ENCODE results near the gene CCNL1. TPM values are rescaled to one million over a fixed set of nuclear protein-coding genes. Genes with fewer than 3 reads are reported as not detected.
"Not testable (repeated sequence)": the region's sequence is repeated elsewhere in the genome, so short reads cannot be mapped to it uniquely, and the experiment has no call there.

CCNL1 gene
- total RNA-seq (1,080 TPM), polyA plus RNA-seq (10 to 100 TPM; 48.7 to 71.3 (median 57.9) TPM)

GRCh38 chr3:157159762-157160657, at the start of gene CCNL1:
CCNL1 (minus strand) TSS chr3:157160147; CDS start chr3:157160094, 53 bp downstream.
- peak; percentile 91 to 99 (median 97) for DNase-seq
- H3K4me3 Mint-ChIP-seq, result peak within 1 kb of the TSS; percentile 97 to 99 (median 98)
- peak; percentile 79 to 81 for ATAC-seq (ENCODE audit: low read depth in 2 of 2)
- peak within 1 kb of the TSS; percentile 99 to 100 (median 100) for H3K27ac Mint-ChIP-seq
- Histone ChIP-seq H3K4me3 (ENCODE audit: low read depth, low read length) (peak within 1 kb of the TSS; percentile 99), H3K9me3 (ENCODE audit: control insufficient read depth in 2 of 2, low read length in 2 of 2) (no peaks in the 10 kb centered on the region), H3K36me3 (ENCODE audit: control insufficient read depth, insufficient read depth, low read length) (peaks cover 38% of the 10 kb centered on the region), H3K27ac (ENCODE audit: insufficient read depth, low read length, poor library complexity, severe bottlenecking) (peak within 1 kb of the TSS; percentile 100), H3K27me3 (ENCODE audit: control insufficient read depth, insufficient read depth, low read length) (no peaks in the 10 kb centered on the region), H3K4me1 (ENCODE audit: control insufficient read depth, insufficient read depth, low read length, poor library complexity, severe bottlenecking) (peaks cover 54% of the 10 kb centered on the region)
- peaks cover 4% of the 10 kb centered on the region for H3K27me3 Mint-ChIP-seq
- H3K4me1 Mint-ChIP-seq, result peaks cover 23 to 59% (median 46%) of the 10 kb centered on the region in 4 donors
- peaks cover 43% of the 10 kb centered on the region for H3K36me3 Mint-ChIP-seq
- no peaks in the 10 kb centered on the region for H3K9me3 Mint-ChIP-seq

GRCh38 chr3:157204880-157205279, 44.9 kb upstream of the CCNL1 start:
- Histone ChIP-seq H3K36me3 (ENCODE audit: control insufficient read depth, insufficient read depth, low read length) (no peaks in the 10 kb centered on the region), H3K27me3 (ENCODE audit: control insufficient read depth, insufficient read depth, low read length) (no peaks in the 10 kb centered on the region), H3K9me3 (ENCODE audit: control insufficient read depth in 2 of 2, low read length in 2 of 2) (no peaks in the 10 kb centered on the region), H3K4me1 (ENCODE audit: control insufficient read depth, insufficient read depth, low read length, poor library complexity, severe bottlenecking) (no peaks in the 10 kb centered on the region), H3K4me3 (ENCODE audit: low read depth, low read length) (no peak overlapping the region), H3K27ac (ENCODE audit: insufficient read depth, low read length, poor library complexity, severe bottlenecking) (no peak overlapping the region)
- H3K4me3 Mint-ChIP-seq, result no peak overlapping the region
- H3K9me3 Mint-ChIP-seq, result peaks cover 0 to 2% (median 0%) of the 10 kb centered on the region in 7 donors
- H3K36me3 Mint-ChIP-seq, result no peaks in the 10 kb centered on the region
- DNase-seq (no peak), ATAC-seq (ENCODE audit: low read depth in 2 of 2) (no peak)
- H3K27me3 Mint-ChIP-seq, result no peaks in the 10 kb centered on the region
- no peak overlapping the region for H3K27ac Mint-ChIP-seq
- peaks cover 0 to 3% (median 0%) of the 10 kb centered on the region in 4 donors for H3K4me1 Mint-ChIP-seq

GRCh38 chr3:157204431-157204830, 44.5 kb upstream of the CCNL1 start:
- Histone ChIP-seq H3K36me3 (ENCODE audit: control insufficient read depth, insufficient read depth, low read length) (no peaks in the 10 kb centered on the region), H3K4me1 (ENCODE audit: control insufficient read depth, insufficient read depth, low read length, poor library complexity, severe bottlenecking) (no peaks in the 10 kb centered on the region), H3K27ac (ENCODE audit: insufficient read depth, low read length, poor library complexity, severe bottlenecking) (no peak overlapping the region), H3K27me3 (ENCODE audit: control insufficient read depth, insufficient read depth, low read length) (no peaks in the 10 kb centered on the region), H3K4me3 (ENCODE audit: low read depth, low read length) (no peak overlapping the region), H3K9me3 (ENCODE audit: control insufficient read depth in 2 of 2, low read length in 2 of 2) (no peaks in the 10 kb centered on the region)
- Mint-ChIP-seq H3K9me3 (peaks cover 0 to 4% (median 0%) of the 10 kb centered on the region in 7 donors), H3K27ac (no peak overlapping the region), H3K36me3 (no peaks in the 10 kb centered on the region), H3K4me3 (no peak overlapping the region), H3K4me1 (peaks cover 0 to 3% (median 0%) of the 10 kb centered on the region in 4 donors), H3K27me3 (peaks cover 4% of the 10 kb centered on the region)
- DNase-seq, result peak in 1 of 3 donors; percentile 20
- ATAC-seq (ENCODE audit: low read depth in 2 of 2), result no peak

GRCh38 chr3:157201648-157202278, 41.8 kb upstream of the CCNL1 start:
- Mint-ChIP-seq H3K36me3 (peaks cover 3% of the 10 kb centered on the region), H3K9me3 (peaks cover 0 to 12% (median 5%) of the 10 kb centered on the region in 7 donors), H3K4me1 (peaks cover 0 to 3% (median 0%) of the 10 kb centered on the region in 4 donors), H3K27me3 (peaks cover 6% of the 10 kb centered on the region), H3K27ac (no peak overlapping the region), H3K4me3 (no peak overlapping the region)
- peaks cover 5 to 9% of the 10 kb centered on the region in 2 experiments for H3K9me3 ChIP-seq (ENCODE audit: control insufficient read depth in 2 of 2, low read length in 2 of 2)
- H3K4me3 ChIP-seq (ENCODE audit: low read depth, low read length), result no peak overlapping the region
- H3K27me3 ChIP-seq (ENCODE audit: control insufficient read depth, insufficient read depth, low read length), result no peaks in the 10 kb centered on the region
- H3K4me1 ChIP-seq (ENCODE audit: control insufficient read depth, insufficient read depth, low read length, poor library complexity, severe bottlenecking), result no peaks in the 10 kb centered on the region
- no peak for ATAC-seq (ENCODE audit: low read depth in 2 of 2)
- no peak overlapping the region for H3K27ac ChIP-seq (ENCODE audit: insufficient read depth, low read length, poor library complexity, severe bottlenecking)
- DNase-seq, result peak in 2 of 3 donors; percentile 23 to 54
- H3K36me3 ChIP-seq (ENCODE audit: control insufficient read depth, insufficient read depth, low read length), result no peaks in the 10 kb centered on the region

GRCh38 chr3:157199841-157200240, 39.9 kb upstream of the CCNL1 start:
- Histone ChIP-seq H3K4me3 (ENCODE audit: low read depth, low read length) (no peak overlapping the region), H3K9me3 (ENCODE audit: control insufficient read depth in 2 of 2, low read length in 2 of 2) (peaks cover 20% of the 10 kb centered on the region in 2 experiments), H3K36me3 (ENCODE audit: control insufficient read depth, insufficient read depth, low read length) (no peaks in the 10 kb centered on the region), H3K27me3 (ENCODE audit: control insufficient read depth, insufficient read depth, low read length) (no peaks in the 10 kb centered on the region), H3K4me1 (ENCODE audit: control insufficient read depth, insufficient read depth, low read length, poor library complexity, severe bottlenecking) (no peaks in the 10 kb centered on the region), H3K27ac (ENCODE audit: insufficient read depth, low read length, poor library complexity, severe bottlenecking) (no peak overlapping the region)
- H3K4me3 Mint-ChIP-seq, result no peak overlapping the region
- H3K36me3 Mint-ChIP-seq, result peaks cover 4% of the 10 kb centered on the region
- ATAC-seq (ENCODE audit: low read depth in 2 of 2), result no peak
- H3K9me3 Mint-ChIP-seq, result peaks cover 0 to 24% (median 14%) of the 10 kb centered on the region in 7 donors
- peaks cover 9% of the 10 kb centered on the region for H3K27me3 Mint-ChIP-seq
- H3K27ac Mint-ChIP-seq, result no peak overlapping the region
- peaks cover 0 to 3% (median 0%) of the 10 kb centered on the region in 4 donors for H3K4me1 Mint-ChIP-seq
- no peak for DNase-seq

GRCh38 chr3:157195965-157196364, 36.0 kb upstream of the CCNL1 start:
- Mint-ChIP-seq H3K9me3 (peaks cover 0 to 59% (median 22%) of the 10 kb centered on the region in 7 donors), H3K36me3 (peaks cover 7% of the 10 kb centered on the region), H3K27me3 (peaks cover 9% of the 10 kb centered on the region), H3K27ac (no peak overlapping the region), H3K4me1 (no peaks in the 10 kb centered on the region), H3K4me3 (peak overlapping the region in 1 of 4 donors; percentile 35)
- DNase-seq (no peak), ATAC-seq (ENCODE audit: low read depth in 2 of 2) (no peak)
- no peaks in the 10 kb centered on the region for H3K4me1 ChIP-seq (ENCODE audit: control insufficient read depth, insufficient read depth, low read length, poor library complexity, severe bottlenecking)
- no peak overlapping the region for H3K4me3 ChIP-seq (ENCODE audit: low read depth, low read length)
- no peaks in the 10 kb centered on the region for H3K27me3 ChIP-seq (ENCODE audit: control insufficient read depth, insufficient read depth, low read length)
- H3K27ac ChIP-seq (ENCODE audit: insufficient read depth, low read length, poor library complexity, severe bottlenecking), result no peak overlapping the region
- no peaks in the 10 kb centered on the region for H3K36me3 ChIP-seq (ENCODE audit: control insufficient read depth, insufficient read depth, low read length)
- peaks cover 29 to 36% of the 10 kb centered on the region in 2 experiments for H3K9me3 ChIP-seq (ENCODE audit: control insufficient read depth in 2 of 2, low read length in 2 of 2)

- H3K4me3 Mint-ChIP-seq; H3K36me3 ChIP-seq (ENCODE audit: control insufficient read depth, insufficient read depth, low read length); H3K27me3 ChIP-seq (ENCODE audit: control insufficient read depth, insufficient read depth, low read length); DNase-seq; H3K27ac ChIP-seq (ENCODE audit: insufficient read depth, low read length, poor library complexity, severe bottlenecking); H3K27me3 Mint-ChIP-seq; H3K4me1 Mint-ChIP-seq; ATAC-seq (ENCODE audit: low read depth in 2 of 2); H3K36me3 Mint-ChIP-seq; H3K4me3 ChIP-seq (ENCODE audit: low read depth, low read length); H3K4me1 ChIP-seq (ENCODE audit: control insufficient read depth, insufficient read depth, low read length, poor library complexity, severe bottlenecking); H3K27ac Mint-ChIP-seq: not testable (repeated sequence)
- H3K9me3 Mint-ChIP-seq, result peaks cover 4 to 87% (median 42%) of the 10 kb centered on the region in 7 donors
- H3K9me3 ChIP-seq (ENCODE audit: control insufficient read depth in 2 of 2, low read length in 2 of 2), result peaks cover 64% of the 10 kb centered on the region in 2 experiments
These were observed 31.2 kb upstream of the CCNL1 start for GRCh38 chr3:157191149-157191548.
